Calu3 (cell line): ENCODE measurements around the gene PER2. TPM values are rescaled to one million over a fixed set of nuclear protein-coding genes. Genes with fewer than 3 reads are reported as not detected.

Experiments used
- BruUV-seq: library from RNA; stranded (reverse); fragments of 400-500 nt; replicated peaks from 2 replicates; lab custom pipeline; 2021; lab: Mats Ljungman, UMichigan
- CTCF ChIA-PET: fragments of 300-600 bp; sonication (Branson Sonifier 250); formaldehyde crosslinking; loops from one replicate; lab custom pipeline; 2022; ENCODE audit warnings: antibody characterized with exemption; lab: Charles Lee
- DNase-seq: peaks from one replicate; pipeline ENCODE4 v3.0.0; 2022
- H3K27ac Mint-ChIP-seq: one replicate; pipeline ENCODE4 v1.8.0; 2022; ENCODE audit warnings: mixed read lengths; ENCODE audit not compliant: unreplicated experiment
- H3K27me3 Mint-ChIP-seq: one replicate; pipeline ENCODE4 v1.8.0; 2022; ENCODE audit warnings: mixed read lengths; ENCODE audit not compliant: unreplicated experiment
- H3K36me3 Mint-ChIP-seq: one replicate; pipeline ENCODE4 v1.8.0; 2022; ENCODE audit warnings: mild to moderate bottlenecking, moderate library complexity, mixed read lengths; ENCODE audit not compliant: insufficient read depth, unreplicated experiment
- H3K4me1 Mint-ChIP-seq: one replicate; pipeline ENCODE4 v1.8.0; 2022; ENCODE audit warnings: mild to moderate bottlenecking, low read depth, mixed read lengths; ENCODE audit not compliant: unreplicated experiment
- H3K4me3 Mint-ChIP-seq: one replicate; pipeline ENCODE4 v1.8.0; 2022; ENCODE audit warnings: mild to moderate bottlenecking, low read depth, moderate library complexity, mixed read lengths; ENCODE audit not compliant: unreplicated experiment
- H3K9me3 Mint-ChIP-seq: one replicate; pipeline ENCODE4 v1.8.0; 2022; ENCODE audit warnings: low read depth, mixed read lengths; ENCODE audit not compliant: unreplicated experiment
- CTCF ChIP-seq: fragments of 200-600 bp; IDR thresholded peaks from one replicate; pipeline ENCODE4 v1.8.0; 2022; ENCODE audit warnings: antibody characterized with exemption; ENCODE audit not compliant: unreplicated experiment
- intact Hi-C: fragments of 100-400 bp; cut with micrococcal nuclease; formaldehyde crosslinking; loops from one replicate; pipeline ENCODE4 v1.10.0; 2022; ENCODE audit not compliant: unreplicated experiment
- total RNA-seq: library from RNA; stranded (reverse); gene quantifications from 2 replicates; pipeline ENCODE4 v1.2.3, GENCODE V29; 2022

PER2 gene
- total RNA-seq, 1 experiment from 2014 or later: 14.0 TPM

- Mint-ChIP-seq H3K4me1 (no peaks in the 10 kb centered on the region), H3K27me3 (no peaks in the 10 kb centered on the region), H3K27ac (no peak overlapping the region), H3K9me3 (no peaks in the 10 kb centered on the region), H3K4me3 (no peak overlapping the region), H3K36me3 (no peaks in the 10 kb centered on the region)
- intact Hi-C loops: no loop called here
- CTCF ChIA-PET: no interaction called here
- BruUV-seq: no TSS peak
- DNase-seq: no peak
- TF ChIP-seq CTCF: no peak
These were observed 18.2 kb upstream of the PER2 start for GRCh38 chr2:238306672-238306998.

GRCh38 chr2:238305965-238306671, 17.7 kb upstream of the PER2 start:
- DNase-seq: no peak
- Mint-ChIP-seq H3K27me3 (no peaks in the 10 kb centered on the region), H3K9me3 (no peaks in the 10 kb centered on the region), H3K4me1 (no peaks in the 10 kb centered on the region), H3K4me3 (no peak overlapping the region), H3K27ac (no peak overlapping the region), H3K36me3 (no peaks in the 10 kb centered on the region)
- no peak for TF ChIP-seq CTCF
- intact Hi-C loops: no loop called here
- CTCF ChIA-PET: interaction anchor here (1.3 to 1.7 kb wide), 3 partner anchors 16 to 43 kb away, joined by 5 to 15 read pairs (median 7); partner anchors contain the start of gene PER2
- BruUV-seq: no TSS peak

- Mint-ChIP-seq H3K36me3 (no peaks in the 10 kb centered on the region), H3K27me3 (no peaks in the 10 kb centered on the region), H3K27ac (no peak overlapping the region), H3K4me3 (no peak overlapping the region), H3K9me3 (no peaks in the 10 kb centered on the region), H3K4me1 (peaks cover 6% of the 10 kb centered on the region)
- no peak for DNase-seq
- peak; percentile 33 for TF ChIP-seq CTCF
- intact Hi-C loops: no loop called here
- BruUV-seq: no TSS peak
- CTCF ChIA-PET: interaction anchor here (0.9 to 1.7 kb wide), 4 partner anchors 11 to 42 kb away, joined by 5 to 15 read pairs (median 6); partner anchors contain the start of gene PER2
These were observed 16.9 kb upstream of the PER2 start for GRCh38 chr2:238305092-238305862.

- Mint-ChIP-seq H3K27me3 (no peaks in the 10 kb centered on the region), H3K9me3 (no peaks in the 10 kb centered on the region), H3K4me3 (no peak overlapping the region), H3K27ac (no peak overlapping the region), H3K4me1 (peaks cover 15% of the 10 kb centered on the region), H3K36me3 (no peaks in the 10 kb centered on the region)
- no peak for DNase-seq
- intact Hi-C loops: no loop called here
- no peak for TF ChIP-seq CTCF
- CTCF ChIA-PET: no interaction called here
- BruUV-seq: no TSS peak
These were observed 15.7 kb upstream of the PER2 start for GRCh38 chr2:238304116-238304515.
